H9 (cell line): ENCODE data around the gene ANKRD23. TPM values are rescaled to one million over a fixed set of nuclear protein-coding genes. Genes with fewer than 3 reads are reported as not detected.

ENCODE experiments used
- DNase-seq: peaks from one replicate; pipeline ENCODE4 v3.0.0-alpha.2; 2017
- H2AFZ ChIP-seq: one replicate; pipeline ENCODE4 v1.6.1; 2013; ENCODE audit warnings: mild to moderate bottlenecking, low read length, control low read depth, moderate library complexity
- H2AK5ac ChIP-seq: 2 replicates; pipeline ENCODE4 v1.6.1; 2013; ENCODE audit warnings: low read length, control low read depth, mixed read lengths; ENCODE audit not compliant: insufficient read length
- H2BK120ac ChIP-seq: one replicate; pipeline ENCODE4 v1.6.1; 2013; ENCODE audit warnings: low read depth, mild to moderate bottlenecking, low read length, control low read depth, inconsistent platforms; ENCODE audit not compliant: poor library complexity, severe bottlenecking
- H2BK12ac ChIP-seq: 2 replicates; pipeline ENCODE4 v1.6.1; 2013; ENCODE audit warnings: low read length, control low read depth, mixed read lengths, low read depth; ENCODE audit not compliant: insufficient read length
- H2BK15ac ChIP-seq: 2 replicates; pipeline ENCODE4 v1.6.1; 2013; ENCODE audit warnings: low read depth, low read length, control low read depth
- H2BK20ac ChIP-seq: one replicate; pipeline ENCODE4 v1.6.1; 2013; ENCODE audit warnings: low read depth, mild to moderate bottlenecking, low read length, control low read depth, inconsistent platforms; ENCODE audit not compliant: poor library complexity, severe bottlenecking
- H2BK5ac ChIP-seq: 2 replicates; pipeline ENCODE4 v1.6.1; 2013; ENCODE audit warnings: low read length, control low read depth, mixed read lengths; ENCODE audit not compliant: insufficient read length
- H3K14ac ChIP-seq: 2 replicates; pipeline ENCODE4 v1.6.1; 2013; ENCODE audit warnings: low read length, control low read depth; ENCODE audit not compliant: insufficient read depth
- H3K18ac ChIP-seq: 2 replicates; pipeline ENCODE4 v1.6.1; 2013; ENCODE audit warnings: low read depth, mild to moderate bottlenecking, mixed read lengths, low read length, control low read depth; ENCODE audit not compliant: insufficient read length
- H3K23ac ChIP-seq: 2 replicates; pipeline ENCODE4 v1.6.1; 2013; ENCODE audit warnings: low read length, control low read depth, mixed read lengths, low read depth; ENCODE audit not compliant: insufficient read length
- H3K23me2 ChIP-seq: 2 replicates; pipeline ENCODE4 v1.6.1; 2013; ENCODE audit warnings: low read depth, mild to moderate bottlenecking, mixed read lengths, low read length, control low read depth; ENCODE audit not compliant: insufficient read length, poor library complexity, severe bottlenecking
- H3K27ac ChIP-seq: 2 replicates; pipeline ENCODE4 v1.5.1; 2013; ENCODE audit warnings: low read length, control low read depth, mixed read lengths, low read depth; ENCODE audit not compliant: insufficient read length
- H3K27me3 ChIP-seq: 2 replicates; pipeline ENCODE4 v1.6.1; 2013; ENCODE audit warnings: low read length, control low read depth, inconsistent platforms; ENCODE audit not compliant: insufficient read depth
- H3K4ac ChIP-seq: 2 replicates; pipeline ENCODE4 v1.6.1; 2013; ENCODE audit warnings: low read depth, mild to moderate bottlenecking, control low read depth, inconsistent platforms, low read length, moderate library complexity
- H3K4me1 ChIP-seq: 2 replicates; pipeline ENCODE4 v1.6.1; 2013; ENCODE audit warnings: low read length, control low read depth, inconsistent platforms; ENCODE audit not compliant: insufficient read depth
- H3K4me2 ChIP-seq: 2 replicates; pipeline ENCODE4 v1.6.1; 2013; ENCODE audit warnings: low read length, control low read depth, mixed read lengths; ENCODE audit not compliant: insufficient read length, insufficient read depth
- H3K56ac ChIP-seq: 2 replicates; pipeline ENCODE4 v1.6.1; 2013; ENCODE audit warnings: low read depth, mild to moderate bottlenecking, mixed read lengths, low read length, control low read depth; ENCODE audit not compliant: insufficient read length
- H3K79me1 ChIP-seq: 2 replicates; pipeline ENCODE4 v1.6.1; 2013; ENCODE audit warnings: low read depth, mild to moderate bottlenecking, moderate library complexity, low read length, control low read depth, inconsistent platforms; ENCODE audit not compliant: insufficient read depth, poor library complexity, severe bottlenecking
- H3K79me2 ChIP-seq: 2 replicates; pipeline ENCODE4 v1.6.1; 2013; ENCODE audit warnings: low read length, control low read depth, inconsistent platforms; ENCODE audit not compliant: insufficient read depth
- H3K9ac ChIP-seq: 2 replicates; pipeline ENCODE4 v1.6.1; 2013; ENCODE audit warnings: low read length, control low read depth, mixed read lengths; ENCODE audit not compliant: insufficient read length; ENCODE audit errors: extremely low read depth
- H3K9me3 ChIP-seq: one replicate; pipeline ENCODE4 v1.6.1; 2013; ENCODE audit warnings: low read depth, low read length, inconsistent platforms; ENCODE audit not compliant: control insufficient read depth
- H3T11ph ChIP-seq: one replicate; pipeline ENCODE4 v1.6.1; 2013; ENCODE audit warnings: mild to moderate bottlenecking, low read length, control low read depth, inconsistent platforms
- H4K20me1 ChIP-seq: one replicate; pipeline ENCODE4 v1.6.1; 2013; ENCODE audit not compliant: control insufficient read depth, insufficient read length, insufficient read depth
- H4K5ac ChIP-seq: 2 replicates; pipeline ENCODE4 v1.6.1; 2013; ENCODE audit warnings: low read depth, mild to moderate bottlenecking, mixed read lengths, low read length, control low read depth; ENCODE audit not compliant: insufficient read length
- H4K8ac ChIP-seq: replicated peaks from 2 replicates; pipeline ENCODE4 v1.6.1; 2013; ENCODE audit warnings: low read length, control low read depth, mixed read lengths, low read depth; ENCODE audit not compliant: insufficient read length
- H4K91ac ChIP-seq: 2 replicates; pipeline ENCODE4 v1.6.1; 2013; ENCODE audit warnings: low read depth, mild to moderate bottlenecking, moderate library complexity, mixed read lengths, low read length, control low read depth; ENCODE audit not compliant: insufficient read length
- H3K27ac Mint-ChIP-seq, 3 experiments: 2 replicates in 2 of 3; 3 replicates in 1 of 3; pipeline ENCODE4 v1.8.0; 2020 to 2021; ENCODE audit warnings: mixed read lengths in 3 of 3, mild to moderate bottlenecking in 1 of 3, moderate library complexity in 1 of 3
- H3K27me3 Mint-ChIP-seq: 2 replicates; pipeline ENCODE4 v1.8.0; 2021; ENCODE audit warnings: low read depth, mild to moderate bottlenecking, moderate library complexity, mixed read lengths
- H3K36me3 Mint-ChIP-seq, 3 experiments: 2 replicates in 2 of 3; 3 replicates in 1 of 3; pipeline ENCODE4 v1.8.0; 2020 to 2021; ENCODE audit warnings: low read depth in 3 of 3, mixed read lengths in 3 of 3; ENCODE audit not compliant: insufficient read depth in 1 of 3
- H3K4me1 Mint-ChIP-seq, 2 experiments: 2 replicates each; pipeline ENCODE4 v1.8.0; 2020; ENCODE audit warnings: mixed read lengths in 2 of 2
- H3K4me3 Mint-ChIP-seq, 2 experiments: 2 replicates in 1 of 2; 3 replicates in 1 of 2; pipeline ENCODE4 v1.8.0; 2020 to 2021; ENCODE audit warnings: mild to moderate bottlenecking in 2 of 2, mixed read lengths in 2 of 2, moderate library complexity in 1 of 2
- H3K9me3 Mint-ChIP-seq, 2 experiments: 2 replicates in 1 of 2; 3 replicates in 1 of 2; pipeline ENCODE4 v1.8.0; 2020; ENCODE audit warnings: mild to moderate bottlenecking in 2 of 2, mixed read lengths in 2 of 2, moderate library complexity in 1 of 2
- CTCF ChIP-seq: fragments of 200-600 bp; sonication (generic); conservative IDR thresholded peaks from 3 replicates; pipeline ENCODE4 v1.8.0; 2021; ENCODE audit warnings: antibody characterized with exemption, mild to moderate bottlenecking
- WGBS: extraction: QIAGEN DNeasy Blood & Tissue Kit; methylation state at CpG from one replicate; pipeline ENCODE4 v1.1.7; 2013; ENCODE audit warnings: missing lambda C conversion rate, low lambda C conversion rate, mixed read lengths; ENCODE audit not compliant: insufficient read length; ENCODE audit errors: extremely low coverage; 5-methylcytosine and 5-hydroxymethylcytosine counted together
- total RNA-seq: library from RNA; stranded (reverse); gene quantifications from 2 replicates; pipeline ENCODE4 v1.2.1, GENCODE V29; 2021

ANKRD23 gene
- total RNA-seq, 1 experiment from 2014 or later: 2.4 TPM

GRCh38 chr2:96857667-96858372 is 14.0 kb upstream of the ANKRD23 start, which contains the start of gene ANKRD39:
Gene ANKRD39, minus strand, starts transcription at chr2:96858016. Its CDS starts 29 bp downstream, at chr2:96857987.
- no peak within 1 kb of the TSS for H2AK5ac ChIP-seq
- peaks cover 17 to 49% (median 36%) of the 10 kb centered on the region in 3 experiments for H3K36me3 Mint-ChIP-seq
- DNase-seq: peak; percentile 97
- H2BK5ac ChIP-seq: no peak within 1 kb of the TSS
- no peak within 1 kb of the TSS for H2BK12ac ChIP-seq
- peak within 1 kb of the TSS; percentile 78 to 89 for H3K4me3 Mint-ChIP-seq
- no peaks in the 10 kb centered on the region for H3K9me3 Mint-ChIP-seq
- peaks cover 2% of the 10 kb centered on the region; the same call in 1 of the 2 replicates for H3K79me2 ChIP-seq
- no peaks in the 10 kb centered on the region for H3K79me1 ChIP-seq
- H4K91ac ChIP-seq: no peak within 1 kb of the TSS
- H2AFZ ChIP-seq: no peak within 1 kb of the TSS
- no peaks in the 10 kb centered on the region; the same call in 1 of the 2 replicates for H3K4me1 ChIP-seq
- H3K56ac ChIP-seq: no peak within 1 kb of the TSS
- no peak within 1 kb of the TSS for H3T11ph ChIP-seq
- no peaks in the 10 kb centered on the region for H3K27me3 ChIP-seq
- WGBS: no CpG with 5 or more reads among the region's 81 CpGs
- TF ChIP-seq CTCF: peak; percentile 82
- peak within 1 kb of the TSS; percentile 3 for H3K9ac ChIP-seq
- H3K27me3 Mint-ChIP-seq: no peaks in the 10 kb centered on the region; the same call in 1 of the 2 replicates
- H2BK20ac ChIP-seq: no peak within 1 kb of the TSS
- H2BK15ac ChIP-seq: no peak within 1 kb of the TSS
- peaks cover 22 to 24% of the 10 kb centered on the region in 2 experiments for H3K4me1 Mint-ChIP-seq
- H3K4me2 ChIP-seq: peak within 1 kb of the TSS; percentile 55
- no peak within 1 kb of the TSS for H3K27ac ChIP-seq
- no peak within 1 kb of the TSS for H4K8ac ChIP-seq
- no peak within 1 kb of the TSS for H4K5ac ChIP-seq
- H3K9me3 ChIP-seq: no peaks in the 10 kb centered on the region
- H3K14ac ChIP-seq: no peak within 1 kb of the TSS; the same call in 1 of the 2 replicates
- H2BK120ac ChIP-seq: no peak within 1 kb of the TSS
- no peak within 1 kb of the TSS for H3K18ac ChIP-seq
- peaks cover 6% of the 10 kb centered on the region for H3K23me2 ChIP-seq
- peak within 1 kb of the TSS; percentile 2 to 87 (median 70); a peak in 3 of 7 replicates for H3K27ac Mint-ChIP-seq
- no peak within 1 kb of the TSS for H3K4ac ChIP-seq
- peaks cover 2% of the 10 kb centered on the region for H4K20me1 ChIP-seq
- H3K23ac ChIP-seq: no peak within 1 kb of the TSS
